OCI-LY7 (cell line): ENCODE results near the gene KAT6B. TPM values are rescaled to one million over a fixed set of nuclear protein-coding genes. Genes with fewer than 3 reads are reported as not detected.

ENCODE experiments used
- BruUV-seq: library from RNA; stranded (reverse); fragments of 400-500 nt; replicated peaks from 2 replicates; lab custom pipeline; 2021; lab: Mats Ljungman, UMichigan
- CTCF ChIA-PET: fragments of 300-600 bp; sonication (Branson Sonifier 250); formaldehyde crosslinking; loops from one replicate; lab custom pipeline; 2022; ENCODE audit warnings: antibody characterized with exemption; ENCODE audit not compliant: unreplicated experiment; lab: Charles Lee
- POLR2A ChIA-PET: fragments of 300-600 bp; sonication (Branson Sonifier 250); formaldehyde crosslinking; loops from one replicate; lab custom pipeline; 2022; ENCODE audit warnings: antibody characterized with exemption; lab: Charles Lee
- DNase-seq: peaks from one replicate; pipeline ENCODE4 v3.0.0-alpha.2; 2015; ENCODE audit warnings: low spot score
- H2AFZ ChIP-seq: fragments of 200-600 bp; sonication (generic), shearing (Covaris generic); 2 replicates; pipeline ENCODE4 v1.6.1; 2014; ENCODE audit warnings: mild to moderate bottlenecking, antibody characterized with exemption, low read length, moderate library complexity
- H3K27ac ChIP-seq: fragments of 200-600 bp; sonication (generic); 2 replicates; pipeline ENCODE4 v1.5.1; 2014; ENCODE audit warnings: mixed run types, low read depth, mild to moderate bottlenecking, moderate library complexity, low read length, inconsistent platforms; ENCODE audit not compliant: poor library complexity, severe bottlenecking
- H3K36me3 ChIP-seq: fragments of 200-600 bp; sonication (generic); 2 replicates; pipeline ENCODE4 v1.6.1; 2014; ENCODE audit warnings: mild to moderate bottlenecking, antibody characterized with exemption, low read length, moderate library complexity, mixed read lengths; ENCODE audit not compliant: insufficient read depth
- H3K4me1 ChIP-seq: fragments of 200-600 bp; sonication (generic); 2 replicates; pipeline ENCODE4 v1.5.1; 2014; ENCODE audit warnings: mild to moderate bottlenecking, low read length; ENCODE audit not compliant: insufficient read depth, poor library complexity, severe bottlenecking
- H3K4me2 ChIP-seq: fragments of 200-600 bp; sonication (generic); 2 replicates; pipeline ENCODE4 v1.6.1; 2014; ENCODE audit warnings: mild to moderate bottlenecking, low read length
- H3K4me3 ChIP-seq: fragments of 200-600 bp; sonication (generic); 2 replicates; pipeline ENCODE4 v1.5.1; 2014; ENCODE audit warnings: mild to moderate bottlenecking, low read depth, low read length; ENCODE audit not compliant: poor library complexity, severe bottlenecking
- H3K79me2 ChIP-seq: fragments of 200-600 bp; sonication (generic); 2 replicates; pipeline ENCODE4 v1.6.1; 2016; ENCODE audit warnings: low read depth, mild to moderate bottlenecking, low read length, moderate library complexity, mixed read lengths; ENCODE audit not compliant: insufficient read depth
- H3K9me2 ChIP-seq: fragments of 200-600 bp; sonication (generic); 2 replicates; pipeline ENCODE4 v1.6.1; 2016; ENCODE audit warnings: mild to moderate bottlenecking, low read length, mixed read lengths; ENCODE audit not compliant: insufficient read depth
- H3K9me3 ChIP-seq: fragments of 200-600 bp; sonication (generic); 2 replicates; pipeline ENCODE4 v1.6.1; 2014; ENCODE audit warnings: mild to moderate bottlenecking, mixed run types, low read length, mixed read lengths
- H4K20me1 ChIP-seq: fragments of 200-600 bp; sonication (generic); 2 replicates; pipeline ENCODE4 v1.6.1; 2014; ENCODE audit warnings: mild to moderate bottlenecking, antibody characterized with exemption, low read length, moderate library complexity, mixed read lengths; ENCODE audit not compliant: insufficient read depth
- EZH2phosphoT487 ChIP-seq: fragments of 200-600 bp; sonication (generic); IDR thresholded peaks from 2 replicates; pipeline ENCODE4 v1.6.1; 2018; ENCODE audit warnings: low read depth, borderline replicate concordance, mild to moderate bottlenecking, mixed run types, antibody characterized with exemption, low read length, moderate library complexity, mixed read lengths
- intact Hi-C: fragments of 100-400 bp; cut with micrococcal nuclease; formaldehyde crosslinking; loops from one replicate; pipeline ENCODE4 v1.10.0; 2022; ENCODE audit not compliant: unreplicated experiment
- total RNA-seq, 2 experiments: library from RNA; depleted of rRNA in 1 of 2; stranded (reverse); fragments of >200 nt in 1 of 2; shearing (Covaris generic) in 1 of 2; gene quantifications; 2 replicates each; pipeline ENCODE4 v1.2.3, GENCODE V29; 2014 to 2022
- TF ChIP-seq, protein P1 (sequence below): fragments of 200-600 bp; sonication (generic); conservative IDR thresholded peaks from 2 replicates; pipeline ENCODE4 v1.5.1; 2014; ENCODE audit warnings: mild to moderate bottlenecking, antibody characterized with exemption, low read length, moderate library complexity, mixed read lengths

Gene KAT6B
- total RNA-seq, 2 experiments from 2014 or later, result 20.8 to 40.8 TPM

DNA sequence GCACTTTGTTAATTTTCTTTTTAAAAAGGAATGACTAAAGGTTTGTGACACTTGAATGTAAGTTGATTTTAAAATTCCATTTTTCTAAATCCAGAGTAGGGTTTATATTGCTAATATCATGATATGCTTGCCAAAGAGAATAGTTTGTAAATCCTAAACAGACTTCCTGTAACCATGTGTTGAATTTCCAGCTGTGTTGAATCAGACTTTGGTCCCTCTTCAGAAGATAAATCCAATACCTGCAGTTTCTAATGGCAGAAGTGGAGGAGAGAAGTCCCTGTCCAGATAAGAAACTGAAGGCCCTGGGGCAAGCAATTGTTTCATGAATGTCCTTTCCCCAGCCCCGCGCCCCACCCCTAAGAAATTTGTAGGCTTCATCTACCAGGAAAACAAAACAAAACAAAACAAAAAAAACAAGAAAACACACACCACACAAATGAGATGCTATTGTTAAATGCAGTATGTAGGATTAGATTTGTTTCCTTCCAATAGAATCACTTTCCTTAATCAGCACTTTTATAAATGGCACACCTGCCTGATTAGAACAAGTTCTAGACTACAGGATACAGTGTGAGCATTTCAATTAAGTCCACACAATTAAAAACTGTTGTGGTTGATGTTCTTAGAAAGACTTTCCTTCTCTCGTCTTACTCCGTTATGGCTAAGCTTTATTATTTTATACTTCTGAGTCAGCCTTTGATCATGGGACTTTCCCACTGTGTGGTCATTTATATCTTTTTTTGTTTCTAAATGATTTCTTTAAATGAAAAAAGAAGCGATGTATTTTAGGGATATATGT lies 122.8 kb downstream of the KAT6B start:
- H2AFZ ChIP-seq, result no peak overlapping the region
- TF ChIP-seq, protein P1, sequence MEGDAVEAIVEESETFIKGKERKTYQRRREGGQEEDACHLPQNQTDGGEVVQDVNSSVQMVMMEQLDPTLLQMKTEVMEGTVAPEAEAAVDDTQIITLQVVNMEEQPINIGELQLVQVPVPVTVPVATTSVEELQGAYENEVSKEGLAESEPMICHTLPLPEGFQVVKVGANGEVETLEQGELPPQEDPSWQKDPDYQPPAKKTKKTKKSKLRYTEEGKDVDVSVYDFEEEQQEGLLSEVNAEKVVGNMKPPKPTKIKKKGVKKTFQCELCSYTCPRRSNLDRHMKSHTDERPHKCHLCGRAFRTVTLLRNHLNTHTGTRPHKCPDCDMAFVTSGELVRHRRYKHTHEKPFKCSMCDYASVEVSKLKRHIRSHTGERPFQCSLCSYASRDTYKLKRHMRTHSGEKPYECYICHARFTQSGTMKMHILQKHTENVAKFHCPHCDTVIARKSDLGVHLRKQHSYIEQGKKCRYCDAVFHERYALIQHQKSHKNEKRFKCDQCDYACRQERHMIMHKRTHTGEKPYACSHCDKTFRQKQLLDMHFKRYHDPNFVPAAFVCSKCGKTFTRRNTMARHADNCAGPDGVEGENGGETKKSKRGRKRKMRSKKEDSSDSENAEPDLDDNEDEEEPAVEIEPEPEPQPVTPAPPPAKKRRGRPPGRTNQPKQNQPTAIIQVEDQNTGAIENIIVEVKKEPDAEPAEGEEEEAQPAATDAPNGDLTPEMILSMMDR, result no peak
- no peak for TF ChIP-seq EZH2phosphoT487
- H3K9me3 ChIP-seq, result no peaks in the 10 kb centered on the region
- 0 out of 2 replicates have a peak, but pooled peaks cover 6% of the 10 kb centered on the region for H4K20me1 ChIP-seq
- H3K4me3 ChIP-seq, result no peak overlapping the region
- H3K4me2 ChIP-seq, result no peak overlapping the region
- POLR2A ChIA-PET, result interaction anchor here (0.9 kb wide), 1 partner anchor 684 kb away, joined by 3 read pairs; no protein-coding TSS in a partner anchor
- H3K36me3 ChIP-seq, result no peaks in the 10 kb centered on the region
- BruUV-seq, result no TSS peak
- CTCF ChIA-PET, result no interaction called here
- H3K27ac ChIP-seq, result no peak overlapping the region
- H3K4me1 ChIP-seq, result no peaks in the 10 kb centered on the region
- H3K79me2 ChIP-seq, result no peaks in the 10 kb centered on the region; the same call in 1 of the 2 replicates
- no peak for DNase-seq
- intact Hi-C loops, result no loop called here
- H3K9me2 ChIP-seq, result no peaks in the 10 kb centered on the region

DNA sequence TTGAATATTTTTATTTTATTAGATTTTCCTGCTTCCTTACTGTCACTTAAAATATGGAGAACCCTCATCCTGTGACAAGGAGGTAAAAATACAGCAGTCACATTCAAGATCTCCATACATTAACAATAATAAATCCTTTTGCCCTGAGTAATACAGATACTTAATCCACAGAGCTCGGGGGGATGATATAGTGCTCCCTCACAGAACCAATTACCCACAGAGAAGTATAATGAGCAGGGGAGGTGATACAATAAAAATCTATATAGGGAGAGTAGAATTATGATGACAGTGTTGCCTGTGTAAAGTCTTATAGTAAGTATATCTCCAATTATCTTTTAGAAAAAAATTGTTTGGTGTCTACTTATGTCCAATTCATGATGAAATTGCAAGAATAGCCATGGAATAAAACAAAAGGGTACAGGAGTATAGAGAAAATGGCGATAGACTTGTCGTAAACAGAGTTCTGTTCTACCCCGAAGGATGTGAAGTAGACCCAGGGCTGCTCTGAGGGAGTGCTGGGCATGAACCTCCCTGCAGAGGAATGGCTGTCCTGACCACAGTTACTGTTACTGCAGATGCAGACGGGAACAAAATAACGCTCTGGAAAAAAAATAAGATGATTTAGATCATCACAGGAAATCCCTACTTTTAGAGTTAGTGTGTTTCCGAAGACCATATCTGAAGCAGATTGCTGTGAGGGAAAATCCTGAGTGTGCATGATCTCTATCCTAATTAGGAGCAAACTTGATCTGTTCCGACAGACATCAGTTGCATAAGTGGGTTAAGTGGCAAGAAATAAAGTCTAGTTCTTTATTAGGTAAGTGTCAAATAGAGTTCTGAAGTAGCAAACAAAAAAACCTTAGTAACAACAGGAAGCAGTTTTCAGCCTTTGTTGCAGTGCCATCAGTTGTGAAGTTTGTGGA lies 123.7 kb downstream of the KAT6B start:
- Histone ChIP-seq H3K4me3 (no peak overlapping the region), H3K4me2 (no peak overlapping the region), H4K20me1 (0 out of 2 replicates have a peak, but pooled peaks cover 6% of the 10 kb centered on the region), H3K9me3 (no peaks in the 10 kb centered on the region), H3K4me1 (no peaks in the 10 kb centered on the region), H2AFZ (no peak overlapping the region), H3K36me3 (no peaks in the 10 kb centered on the region), H3K27ac (no peak overlapping the region), H3K9me2 (no peaks in the 10 kb centered on the region), H3K79me2 (no peaks in the 10 kb centered on the region; the same call in 1 of the 2 replicates)
- intact Hi-C loops, result no loop called here
- ChIA-PET POLR2A (no interaction called here), CTCF (no interaction called here)
- DNase-seq, result no peak
- TF ChIP-seq, protein P1, result no peak
- TF ChIP-seq EZH2phosphoT487, result no peak
- no TSS peak for BruUV-seq
